ENCODE data around the gene KCNMA1.

Gene KCNMA1

DNA sequence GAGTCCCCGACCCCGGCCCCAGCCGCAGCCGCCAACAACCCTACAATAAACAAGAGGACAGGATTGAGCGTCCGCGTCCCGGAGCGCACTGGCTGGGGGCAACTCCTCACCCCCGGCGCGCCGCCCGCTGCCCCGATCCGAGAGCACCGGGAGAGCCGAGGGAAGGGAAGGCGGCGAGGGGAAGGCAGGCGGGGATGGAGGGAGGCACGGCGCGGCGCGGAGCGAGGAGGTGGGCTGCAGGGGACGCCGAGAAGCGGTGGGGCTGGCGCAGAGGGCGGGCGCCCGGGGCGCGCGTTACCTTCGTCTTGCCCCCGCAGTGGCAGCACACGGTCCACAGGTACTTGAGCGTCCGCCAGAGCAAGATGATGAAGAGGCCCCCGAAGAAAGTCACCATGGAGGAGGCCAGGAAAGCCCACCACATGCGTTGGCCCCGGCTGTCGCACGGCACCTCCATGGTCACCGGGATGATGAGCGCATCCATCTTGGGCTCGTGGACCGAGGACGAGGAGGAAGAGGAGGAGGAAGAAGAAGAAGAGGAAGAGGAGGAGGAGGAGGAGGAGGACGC, 559 bp downstream of the KCNMA1 start:
- in situ Hi-C loops (cut with MboI; ENCODE audit: low pct_unique_long_range_greater_than_20kb, low sequenced_read_pairs), result no loop called here
- no peak for DNase-seq

GRCh38 chr10:77636282-77636966, 1.2 kb downstream of the KCNMA1 start:
- in situ Hi-C loops (cut with MboI; ENCODE audit: low pct_unique_long_range_greater_than_20kb, low sequenced_read_pairs), result no loop called here
- DNase-seq, result no peak

DNA sequence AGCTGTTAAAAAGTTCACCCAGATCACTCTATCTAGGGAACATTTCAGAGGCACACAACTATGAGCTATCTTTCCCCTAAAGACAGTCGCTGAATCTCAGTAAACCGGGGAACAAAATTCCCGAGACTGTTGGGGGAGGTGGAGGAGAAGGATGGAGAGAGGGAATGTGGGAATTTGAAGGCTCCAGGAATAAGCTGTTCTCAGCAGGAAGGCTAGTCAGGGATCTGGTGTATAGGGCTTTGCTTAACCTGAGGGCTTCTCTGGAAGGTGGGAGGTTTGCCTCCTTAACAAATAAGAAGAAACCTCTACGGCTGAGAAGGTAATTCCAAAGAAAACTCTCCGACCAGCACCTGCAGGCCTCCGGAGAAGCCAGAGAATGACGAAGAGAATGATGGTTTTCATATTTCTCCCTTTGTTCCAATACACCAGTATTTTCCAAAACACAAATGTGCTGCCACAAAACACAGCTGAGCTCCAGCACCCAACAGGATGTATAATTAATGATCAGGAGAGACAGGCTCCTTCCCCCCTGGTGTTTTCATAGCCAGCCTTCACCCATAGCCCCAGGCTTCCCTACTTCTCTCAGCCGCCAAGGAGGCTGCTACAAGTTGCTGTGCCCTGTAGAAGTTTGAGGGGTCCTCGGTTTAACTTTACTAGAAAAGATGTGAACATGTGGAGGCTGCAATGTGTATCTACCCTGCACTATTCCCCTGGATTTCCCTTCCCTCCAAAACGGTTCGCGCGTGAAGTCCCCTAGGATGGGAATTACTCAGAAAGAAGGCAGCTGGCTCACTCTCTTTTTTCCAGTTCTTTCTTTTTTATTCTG, 2.0 kb downstream of the KCNMA1 start:
- DNase-seq, result no peak
- in situ Hi-C loops (cut with MboI; ENCODE audit: low pct_unique_long_range_greater_than_20kb, low sequenced_read_pairs), result no loop called here

DNA sequence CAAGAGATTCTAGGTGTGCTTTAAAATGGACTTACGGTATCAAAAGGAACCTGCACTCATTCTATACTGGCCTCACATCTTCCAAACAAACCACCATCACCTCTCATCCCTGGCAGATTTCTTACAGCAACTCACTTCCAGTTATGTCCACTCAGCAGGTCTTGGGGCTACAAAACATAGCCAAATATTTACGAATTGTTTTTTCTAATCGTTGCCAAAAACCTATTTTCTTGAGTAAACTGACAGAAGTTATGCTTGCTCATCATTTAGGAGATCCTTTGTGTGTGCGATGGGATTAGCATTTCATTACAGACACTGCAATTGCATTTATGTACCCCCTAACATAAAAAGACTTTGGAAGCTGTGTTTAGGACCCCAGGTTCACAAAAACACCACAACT, 2.7 kb downstream of the KCNMA1 start:
- in situ Hi-C loops (cut with MboI; ENCODE audit: low pct_unique_long_range_greater_than_20kb, low sequenced_read_pairs), result no loop called here

GRCh38 chr10:77633376-77633775, 4.2 kb downstream of the KCNMA1 start:
- no peak for DNase-seq
- in situ Hi-C loops (cut with MboI; ENCODE audit: low pct_unique_long_range_greater_than_20kb, low sequenced_read_pairs), result no loop called here

More for the DNA sequence above, 2.7 kb downstream of the KCNMA1 start:
- DNase-seq, result no peak

GRCh38 chr10:77631241-77631640, 6.4 kb downstream of the KCNMA1 start:
- in situ Hi-C loops (cut with MboI; ENCODE audit: low pct_unique_long_range_greater_than_20kb, low sequenced_read_pairs), result no loop called here
- DNase-seq, result no peak

GRCh38 chr10:77630507-77630848, 7.1 kb downstream of the KCNMA1 start:
- no peak for DNase-seq
- in situ Hi-C loops (cut with MboI; ENCODE audit: low pct_unique_long_range_greater_than_20kb, low sequenced_read_pairs), result no loop called here

DNA sequence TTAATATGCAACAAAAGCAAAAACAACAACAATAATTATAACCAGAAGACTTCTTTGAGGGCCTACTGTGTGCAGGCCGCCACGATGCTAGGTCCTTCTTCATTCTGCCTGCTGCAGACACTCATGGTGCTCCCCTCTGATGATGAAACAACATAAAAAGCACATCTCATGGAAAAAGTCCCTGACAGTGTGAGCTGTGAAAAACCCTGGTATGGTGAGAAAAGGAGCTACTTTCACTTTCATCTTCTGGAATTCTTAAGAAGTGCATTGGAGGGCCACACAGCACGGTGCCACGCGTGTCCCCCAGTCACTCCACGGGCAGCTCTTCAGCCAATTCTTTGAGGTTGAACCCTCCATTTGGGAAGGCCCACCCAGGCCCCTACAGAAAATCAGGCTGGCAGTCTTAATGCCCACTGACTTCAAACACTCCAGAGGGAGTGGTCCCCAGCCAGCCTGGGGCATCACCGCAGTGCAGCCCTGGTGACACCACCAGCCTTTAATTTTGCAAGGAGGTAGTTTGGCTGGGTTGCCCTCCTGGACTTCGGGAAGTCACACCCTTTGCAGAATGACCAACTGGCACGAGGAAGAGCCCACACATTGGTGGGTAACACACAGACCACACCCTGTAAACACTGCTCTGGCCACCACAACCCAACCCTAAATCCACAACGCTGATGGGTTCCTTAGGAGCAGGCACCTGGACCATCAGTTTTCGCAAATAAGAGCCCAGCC, 7.7 kb downstream of the KCNMA1 start:
- DNase-seq, result no peak
- in situ Hi-C loops (cut with MboI; ENCODE audit: low pct_unique_long_range_greater_than_20kb, low sequenced_read_pairs), result no loop called here

DNA sequence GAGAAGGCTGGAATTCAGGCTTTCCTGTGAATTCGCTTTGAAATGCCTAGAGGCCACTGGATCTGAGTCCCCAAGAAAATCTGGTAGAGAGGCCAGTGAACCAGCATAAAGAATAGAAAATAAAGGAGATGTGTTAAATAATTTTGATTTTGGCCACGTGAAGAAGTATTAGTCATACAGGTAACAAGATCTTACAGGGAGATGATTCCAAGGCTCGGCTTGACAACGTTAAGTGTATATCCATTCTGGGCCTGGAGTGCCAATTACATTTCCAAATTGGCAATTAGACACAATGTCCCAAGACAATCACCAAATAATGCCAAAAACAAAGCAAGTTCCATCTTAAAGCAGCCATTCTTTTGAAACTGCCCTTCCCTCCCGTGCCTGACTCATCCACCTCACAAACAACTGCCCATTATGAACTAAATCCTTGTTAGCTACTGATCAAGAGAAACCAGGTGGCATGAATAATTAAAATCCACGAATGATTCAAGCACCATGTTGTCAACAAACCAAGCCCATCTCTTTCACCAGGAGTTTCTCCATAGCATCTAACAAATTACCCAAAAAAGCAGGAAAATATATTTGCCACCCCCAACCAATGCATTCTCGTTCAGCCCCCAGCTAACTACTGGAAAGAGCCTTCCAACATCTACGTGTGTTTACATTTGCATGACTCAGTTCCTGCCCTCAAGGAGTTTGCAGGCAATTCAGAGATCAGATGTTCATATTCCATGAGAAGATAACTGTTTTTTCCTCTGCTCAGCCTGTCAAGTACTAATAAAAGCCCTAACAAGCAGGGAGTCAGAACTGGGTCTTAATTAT, 8.5 kb downstream of the KCNMA1 start:
- in situ Hi-C loops (cut with MboI; ENCODE audit: low pct_unique_long_range_greater_than_20kb, low sequenced_read_pairs), result no loop called here
- no peak for DNase-seq

- in situ Hi-C loops (cut with MboI; ENCODE audit: low pct_unique_long_range_greater_than_20kb, low sequenced_read_pairs), result no loop called here
- no peak for DNase-seq
These were observed 11.2 kb downstream of the KCNMA1 start for GRCh38 chr10:77626266-77626935.

DNA sequence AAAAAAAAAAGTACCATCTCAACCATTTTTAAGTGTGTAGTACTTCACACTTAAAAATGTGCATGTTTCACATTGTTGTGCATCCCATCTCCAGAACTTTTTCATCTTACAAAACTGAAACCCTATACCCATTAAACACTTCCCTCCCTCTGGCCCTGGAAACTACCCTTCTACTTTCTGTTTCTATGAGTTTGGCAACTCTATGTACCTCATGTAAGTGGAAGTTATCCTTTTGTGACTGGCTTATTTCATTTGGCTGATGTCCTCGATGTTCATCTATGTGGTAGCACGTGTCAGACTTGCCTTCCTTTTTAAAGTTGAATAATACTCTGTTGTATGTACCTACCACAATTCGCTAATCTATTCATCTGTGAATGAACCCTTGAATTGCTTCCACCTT, 12.2 kb downstream of the KCNMA1 start:
- no peak for DNase-seq
- in situ Hi-C loops (cut with MboI; ENCODE audit: low pct_unique_long_range_greater_than_20kb, low sequenced_read_pairs), result no loop called here

DNA sequence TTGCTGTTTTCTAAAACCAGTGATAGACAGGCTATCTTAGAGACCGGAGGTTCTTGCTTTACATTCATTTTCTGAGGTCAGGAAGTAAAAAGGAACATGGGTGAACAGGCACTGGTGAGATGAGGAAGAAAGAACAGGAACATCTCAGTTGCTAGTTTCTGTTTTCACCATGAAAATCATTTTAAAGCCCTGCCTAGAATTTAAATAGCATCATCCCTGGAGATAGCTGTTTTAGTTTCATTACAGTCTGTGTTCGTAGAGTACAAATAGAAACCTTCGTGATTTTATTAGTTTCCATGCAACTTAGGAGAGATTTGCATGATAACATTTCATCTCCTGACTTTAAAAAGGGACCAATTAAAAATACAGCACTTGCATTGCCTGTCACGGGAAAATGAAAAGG, 14.7 kb downstream of the KCNMA1 start:
- in situ Hi-C loops (cut with MboI; ENCODE audit: low pct_unique_long_range_greater_than_20kb, low sequenced_read_pairs), result no loop called here
- DNase-seq, result no peak

GRCh38 chr10:77620731-77621130, 16.9 kb downstream of the KCNMA1 start:
- in situ Hi-C loops (cut with MboI; ENCODE audit: low pct_unique_long_range_greater_than_20kb, low sequenced_read_pairs), result no loop called here

DNA sequence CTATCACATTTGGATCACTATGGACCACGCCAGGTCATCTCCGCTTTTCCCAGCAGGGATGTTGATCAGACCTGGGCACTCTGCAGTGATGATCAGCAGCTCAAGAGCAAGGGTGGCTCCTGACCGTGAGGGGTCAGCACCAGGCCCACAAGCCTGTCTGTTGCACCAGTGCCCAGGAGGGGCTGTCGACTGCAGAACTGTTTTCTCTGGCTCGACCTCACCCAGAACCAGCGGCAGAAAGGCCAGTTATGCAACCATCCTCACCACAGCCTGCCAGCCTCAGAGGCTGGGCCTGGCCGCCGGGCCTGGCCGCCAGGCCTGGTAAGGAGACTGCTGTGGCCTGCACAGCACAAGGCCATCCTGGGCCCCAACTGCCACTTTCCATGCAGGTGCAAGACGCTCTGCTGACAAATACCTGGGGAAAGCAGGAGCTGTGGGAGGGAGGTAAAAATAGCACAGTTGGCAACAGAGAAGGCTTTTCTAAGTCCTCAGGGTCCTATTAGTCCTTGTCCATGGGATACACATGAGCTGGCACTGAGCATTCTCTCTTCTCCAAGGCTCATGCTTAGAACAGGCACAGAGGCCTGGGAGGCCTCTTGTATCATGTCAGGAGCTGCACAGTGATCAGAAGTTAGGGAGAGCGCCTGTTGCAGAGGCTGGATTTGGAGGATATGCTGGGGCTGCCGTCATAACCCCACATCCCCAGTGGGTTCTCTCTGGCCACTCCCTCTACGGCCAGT, 17.5 kb downstream of the KCNMA1 start:
- in situ Hi-C loops (cut with MboI; ENCODE audit: low pct_unique_long_range_greater_than_20kb, low sequenced_read_pairs), result no loop called here
- DNase-seq, result no peak

More at GRCh38 chr10:77620731-77621130, 16.9 kb downstream of the KCNMA1 start:
- no peak for DNase-seq

DNA sequence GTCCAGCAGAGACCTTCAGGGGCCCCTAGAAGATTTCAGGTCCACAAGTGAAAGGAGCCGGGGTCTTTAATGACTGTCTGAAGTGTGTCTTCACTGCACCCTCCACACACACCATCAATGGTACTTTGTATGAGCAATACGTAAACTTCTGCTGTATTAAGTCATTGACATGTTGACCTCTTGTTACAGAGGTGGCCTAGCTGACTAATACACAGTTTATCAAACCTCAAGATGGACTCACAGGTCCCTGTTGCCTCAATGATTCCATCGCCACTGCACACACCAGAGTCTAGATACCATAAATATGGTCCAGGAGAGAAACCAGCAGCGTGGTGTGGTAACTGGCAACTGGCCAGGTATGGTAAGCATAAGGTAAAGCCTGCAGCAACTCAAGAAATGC, 19.5 kb downstream of the KCNMA1 start:
- in situ Hi-C loops (cut with MboI; ENCODE audit: low pct_unique_long_range_greater_than_20kb, low sequenced_read_pairs), result no loop called here
- DNase-seq, result no peak

- in situ Hi-C loops (cut with MboI; ENCODE audit: low pct_unique_long_range_greater_than_20kb, low sequenced_read_pairs), result no loop called here
- DNase-seq, result no peak
These were observed 20.8 kb downstream of the KCNMA1 start for GRCh38 chr10:77616766-77617165.

DNA sequence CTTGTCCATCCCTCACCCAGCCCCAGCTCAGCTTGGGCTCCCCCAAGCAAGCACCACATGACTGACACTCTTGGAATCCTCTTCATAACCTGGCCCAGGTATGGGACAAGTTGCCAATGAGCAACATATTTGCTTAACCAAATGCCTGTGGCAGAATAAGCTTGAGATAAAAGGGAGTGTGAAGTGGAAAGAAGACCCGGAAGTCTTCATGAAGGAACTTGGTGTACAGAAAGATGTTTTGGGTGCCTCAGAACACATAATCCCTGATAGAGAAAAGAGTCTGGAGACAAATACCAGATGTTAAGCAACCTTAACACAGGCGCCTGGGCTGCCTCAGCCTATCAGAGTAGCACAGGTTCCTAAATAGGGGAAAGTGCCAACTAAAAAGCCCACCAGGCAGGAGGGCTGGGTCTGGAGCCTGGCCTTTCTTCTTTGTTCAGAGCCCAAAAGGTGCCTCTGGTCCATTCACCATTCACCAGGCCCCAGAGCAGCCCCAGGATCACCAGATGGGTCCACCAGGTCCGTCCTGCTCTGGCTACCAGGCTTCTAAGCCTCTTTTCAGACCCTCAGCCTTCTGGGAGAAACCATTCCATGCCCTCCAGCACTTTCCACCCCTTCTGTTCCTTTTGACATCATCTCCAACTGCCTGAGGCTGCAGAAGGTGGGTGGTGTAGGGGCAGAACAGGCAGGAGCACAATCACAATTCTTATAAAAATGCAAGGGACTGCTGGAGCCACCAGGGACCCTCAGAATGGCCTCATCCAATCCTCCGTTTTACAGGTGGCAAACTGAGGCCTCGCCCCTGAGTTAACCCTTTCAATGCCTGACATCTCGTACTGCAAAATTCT, 22.6 kb downstream of the KCNMA1 start:
- no peak for DNase-seq
- in situ Hi-C loops (cut with MboI; ENCODE audit: low pct_unique_long_range_greater_than_20kb, low sequenced_read_pairs), result no loop called here
